Measurements from ENCODE around the gene PPP4R3C. TPM values are rescaled to one million over a fixed set of nuclear protein-coding genes. Genes with fewer than 3 reads are reported as not detected.

The PPP4R3C gene
- total RNA-seq, 3 donors from 2014 or later, result not detected

Other genes with a start within 250 kb of the PPP4R3C start
- gene DCAF8L2, start 127.0 kb upstream of the PPP4R3C start, total RNA-seq, result not detected